Fibroblast of skin of left quadriceps (primary cell): ENCODE measurements around the gene TMEM89.
A peak's percentile ranks its signal among the peaks of the same experiment; 100 is the strongest.

ENCODE experiments used
- DNase-seq, 2 experiments: peaks; one replicate each; pipeline ENCODE4 v3.0.0-alpha.2; 2013; ENCODE audit warnings: low read depth in 2 of 2

The TMEM89 gene

DNA sequence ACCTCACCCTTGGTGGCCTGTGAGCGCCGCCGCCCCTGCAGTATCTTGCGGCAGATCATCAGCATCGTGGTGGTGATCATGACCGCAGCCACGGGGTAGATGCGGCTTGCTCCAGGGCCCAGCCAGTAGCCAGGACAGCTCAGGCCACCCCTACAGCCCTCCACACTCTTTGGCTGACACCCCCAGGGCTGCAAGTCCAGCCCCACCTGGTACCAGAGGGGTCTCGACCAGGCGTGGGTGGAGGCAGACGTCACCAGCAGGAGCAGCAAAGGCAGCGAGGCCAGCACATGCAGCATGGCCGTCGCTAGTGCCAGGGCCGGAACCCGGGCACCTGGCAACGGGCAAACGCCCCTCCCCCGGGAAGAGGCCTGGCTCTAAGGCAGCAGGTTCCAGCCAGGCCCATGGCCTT, at the start of gene TMEM89:
TSS of gene TMEM89 (minus strand) at position 309 of the 409 bp plus-strand sequence. CDS start at position 296, 13 bp downstream.
- no peak for DNase-seq

GRCh38 chr3:48664929-48665328, 43.4 kb upstream of the TMEM89 start:
- DNase-seq, result no peak

DNA sequence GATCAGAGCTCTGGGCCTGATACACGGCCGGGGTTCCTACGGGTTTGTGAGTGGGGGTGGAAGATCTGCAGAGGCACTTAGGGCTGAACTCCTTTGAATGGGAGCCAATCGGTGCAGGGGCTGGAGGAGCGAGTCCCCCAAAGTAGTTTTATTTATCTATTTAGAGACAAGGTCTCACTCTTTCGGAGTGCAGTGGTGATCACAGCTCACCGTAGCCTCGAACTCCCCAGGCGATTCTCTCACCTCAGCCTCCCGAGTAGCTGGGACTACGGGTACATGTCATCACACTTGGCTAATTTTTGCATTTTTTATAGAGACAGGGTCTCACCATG, 42.7 kb upstream of the TMEM89 start:
- no peak for DNase-seq

- DNase-seq, result peak; percentile 82 to 84
These were observed 42.1 kb upstream of the TMEM89 start for GRCh38 chr3:48663489-48664312.

DNA sequence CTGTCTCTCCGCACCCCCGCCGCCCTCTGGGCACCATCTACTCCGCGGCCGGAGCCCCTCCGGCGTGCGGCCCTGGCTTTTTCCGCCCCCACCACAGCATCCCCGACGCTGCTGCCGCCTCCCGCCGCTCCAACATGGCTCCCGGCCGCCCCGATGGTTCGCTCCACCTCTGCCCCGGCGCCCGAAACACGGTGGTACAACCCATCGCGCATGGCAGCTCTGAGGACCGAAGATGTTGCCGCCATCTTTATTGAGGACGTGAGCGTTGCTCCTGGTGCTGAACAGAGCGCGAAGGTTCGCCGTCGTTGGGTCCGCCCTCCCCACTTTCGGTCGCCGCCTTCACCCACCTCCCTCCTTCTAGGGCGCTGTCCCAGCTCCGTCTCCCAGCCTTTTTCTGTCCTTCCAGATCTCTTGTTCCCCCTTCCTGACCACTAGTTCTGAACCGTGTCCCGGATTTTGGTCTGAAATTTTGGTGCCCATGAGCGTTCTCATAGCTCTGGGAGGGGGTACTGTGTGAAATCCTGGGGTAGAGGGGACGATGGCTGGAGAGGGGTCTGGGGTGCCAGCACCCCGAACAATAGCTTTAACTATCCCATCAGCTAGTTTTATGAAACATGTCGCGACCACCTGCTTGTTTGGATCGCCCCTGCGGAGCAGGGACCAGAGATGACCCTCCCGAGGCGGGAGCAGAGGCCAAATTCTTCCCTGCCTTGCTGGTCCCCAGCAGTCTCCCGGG, 41.4 kb upstream of the TMEM89 start, which contains the start of gene CELSR3:
TSS of gene CELSR3 (minus strand) at position 134 of the 736 bp plus-strand sequence. CDS start 252 bp downstream, outside the sequence.
- peak; percentile 65 to 68 for DNase-seq

DNA sequence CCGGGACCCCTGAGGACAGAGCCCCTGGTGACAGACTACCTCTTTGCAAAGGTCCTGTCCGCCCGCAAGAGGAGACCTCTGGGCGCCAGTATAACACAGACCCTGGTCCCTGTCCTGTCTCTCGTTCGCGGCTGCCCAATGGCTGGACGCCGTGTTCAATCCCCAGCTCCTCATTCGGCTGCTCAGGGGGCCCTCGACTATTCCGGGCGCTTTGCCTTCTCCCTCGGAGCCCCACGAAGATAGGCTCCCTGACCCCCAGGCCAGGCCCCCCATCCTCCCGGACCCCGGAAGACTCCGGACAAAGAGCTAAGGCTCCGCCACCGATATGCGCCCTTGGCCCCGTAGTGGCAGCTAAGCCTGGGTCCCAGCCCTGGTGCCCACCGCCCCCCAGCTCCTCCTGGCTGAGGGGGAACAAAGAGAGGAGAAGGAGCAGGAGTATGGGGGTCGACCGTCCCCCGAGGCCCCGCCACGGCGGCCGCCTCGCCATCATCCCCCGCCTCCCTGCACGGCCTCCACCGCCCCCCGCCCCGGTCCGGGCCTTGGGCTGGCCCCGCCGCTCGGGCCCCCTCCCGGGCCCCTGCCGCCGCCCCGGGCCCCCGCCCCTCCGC, 40.7 kb upstream of the TMEM89 start:
- no peak for DNase-seq

- DNase-seq, result peak in 1 of 2 experiments; percentile 11
These were observed 40.1 kb upstream of the TMEM89 start for GRCh38 chr3:48661501-48662144.

DNA sequence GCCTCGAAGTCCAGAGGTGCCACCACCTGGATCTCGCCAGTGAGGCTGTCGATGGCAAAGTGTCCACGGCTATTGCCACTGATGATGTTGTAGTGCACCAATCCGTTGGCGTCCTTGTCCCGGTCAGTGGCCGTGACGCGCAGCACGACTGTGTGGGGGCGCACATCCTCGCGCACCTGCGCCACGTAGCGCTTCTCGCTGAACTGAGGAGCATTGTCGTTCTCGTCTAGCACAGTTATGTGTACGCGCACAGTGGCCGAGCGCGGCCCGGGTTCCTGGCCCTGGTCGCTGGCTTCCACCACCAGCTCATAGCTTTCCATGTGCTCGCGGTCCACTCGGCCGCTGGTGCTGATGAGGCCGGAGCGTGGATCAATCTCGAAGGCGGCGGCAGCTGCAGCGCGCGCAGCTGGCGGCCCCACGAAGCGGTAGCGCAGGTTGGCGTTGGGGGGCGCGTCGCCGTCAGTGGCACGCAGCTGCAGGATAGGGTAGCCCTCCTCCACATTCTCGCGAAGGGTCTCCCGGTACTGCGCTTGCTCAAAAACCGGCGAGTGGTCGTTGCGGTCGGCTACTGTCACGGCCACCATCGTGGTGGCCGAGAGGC, 39.3 kb upstream of the TMEM89 start:
- no peak for DNase-seq

GRCh38 chr3:48656841-48657281, 35.3 kb upstream of the TMEM89 start:
- no peak for DNase-seq

- no peak for DNase-seq
These were observed 34.7 kb upstream of the TMEM89 start for GRCh38 chr3:48656061-48656840.

GRCh38 chr3:48655606-48656005, 34.0 kb upstream of the TMEM89 start:
- no peak for DNase-seq

- DNase-seq, result no peak
These were observed 33.5 kb upstream of the TMEM89 start for GRCh38 chr3:48655063-48655462.

DNA sequence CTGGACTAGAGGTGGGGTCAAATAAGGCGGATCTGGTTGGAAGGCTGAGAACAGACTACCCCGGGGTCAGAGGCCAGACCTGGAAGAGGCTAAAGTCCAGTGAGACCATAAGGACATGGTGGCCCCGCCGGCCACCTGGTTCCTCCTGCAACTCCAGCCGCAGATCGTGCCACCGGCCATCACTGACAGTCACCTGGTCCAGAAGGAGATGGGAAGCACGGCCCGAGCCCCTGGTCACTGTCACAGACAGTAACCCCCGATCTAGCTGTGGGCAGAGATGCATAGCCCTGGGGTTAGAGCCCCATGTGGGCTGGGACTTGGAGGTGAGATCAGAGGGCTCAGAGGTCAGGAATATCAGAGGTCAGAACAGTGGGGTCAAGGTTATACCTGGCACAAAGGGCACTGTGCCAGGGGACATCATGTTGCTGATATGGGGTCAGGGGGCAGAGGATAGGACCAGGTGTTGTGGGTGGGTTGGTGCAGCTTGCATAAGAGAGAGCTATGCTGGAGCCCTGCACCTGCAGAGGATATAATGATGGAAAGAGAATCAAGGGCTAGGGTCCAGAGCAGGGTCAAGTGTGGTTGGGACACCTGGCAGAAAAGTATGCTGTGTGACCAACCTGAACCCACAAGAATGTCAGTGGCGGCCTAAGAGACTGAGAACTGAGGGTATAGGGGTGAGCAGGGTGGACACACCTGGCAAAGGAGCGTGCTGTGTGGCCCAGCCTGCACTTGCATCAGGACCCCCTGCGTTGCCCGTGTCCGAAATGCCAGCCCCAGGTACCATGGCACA, 31.6 kb upstream of the TMEM89 start:
- no peak for DNase-seq

- no peak for DNase-seq
These were observed 30.2 kb upstream of the TMEM89 start for GRCh38 chr3:48651771-48652170.

GRCh38 chr3:48650723-48651122, 29.2 kb upstream of the TMEM89 start:
- DNase-seq, result no peak

- no peak for DNase-seq
These were observed 26.8 kb upstream of the TMEM89 start for GRCh38 chr3:48648188-48648850.

DNA sequence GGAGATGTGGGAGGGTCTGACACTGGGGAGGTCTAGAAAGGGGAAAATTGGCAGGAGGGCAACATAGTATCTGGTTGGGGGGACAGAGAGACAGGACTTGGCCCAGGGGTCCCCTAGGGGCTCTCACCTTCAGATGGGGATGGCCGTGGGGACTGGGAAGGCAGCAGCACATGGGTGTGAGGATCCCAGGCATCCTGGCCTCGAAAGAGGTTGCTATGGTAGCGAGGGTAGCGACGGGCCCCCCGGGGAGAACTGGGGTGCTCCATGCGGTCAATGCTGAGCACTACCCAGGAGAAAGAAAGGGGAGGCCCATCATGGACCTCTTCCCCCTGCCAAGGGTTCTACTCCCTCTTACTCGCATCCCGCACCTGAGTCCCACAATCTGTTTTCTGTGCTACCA, 26.1 kb upstream of the TMEM89 start:
- DNase-seq, result no peak

DNA sequence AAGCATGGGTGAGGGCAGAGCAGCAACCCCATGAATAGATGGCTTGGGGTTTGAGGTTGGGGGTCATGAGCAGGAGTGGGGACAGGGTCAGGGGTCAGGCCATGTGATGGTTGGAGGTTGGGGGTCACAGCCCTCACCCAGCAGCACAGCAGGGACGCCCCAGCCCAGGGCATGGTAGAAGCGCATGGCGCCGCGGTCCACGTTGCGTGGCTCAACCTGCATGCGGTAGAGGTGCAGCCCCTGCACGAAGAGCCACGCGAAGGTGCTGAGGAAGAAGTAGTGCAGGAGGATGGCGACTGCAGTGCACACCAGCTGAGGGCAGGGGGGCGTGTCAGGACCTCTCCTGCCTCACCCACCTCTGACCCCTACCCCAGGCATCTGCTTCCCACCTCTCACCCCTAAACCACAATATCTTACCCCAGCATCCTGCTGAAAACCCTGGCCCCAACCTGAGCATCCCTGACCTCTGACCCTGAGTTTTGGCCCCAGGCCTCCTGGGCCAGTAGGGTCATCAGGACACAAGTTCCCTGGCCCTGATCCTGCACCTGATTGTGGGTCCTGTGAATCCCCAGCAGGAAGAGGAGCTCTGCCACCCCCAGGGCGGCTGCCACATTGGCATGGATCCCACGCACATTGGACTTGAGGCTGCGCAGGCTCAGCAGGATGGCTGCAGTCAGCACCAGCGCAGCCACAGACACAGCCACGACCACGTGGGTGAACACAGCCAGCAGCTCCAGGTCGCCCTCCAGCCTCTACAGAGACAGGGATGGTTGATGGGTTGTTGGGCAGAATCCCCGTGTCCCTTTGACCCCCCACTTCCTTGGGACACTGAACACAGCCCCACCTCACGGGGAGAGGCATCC, 23.6 kb upstream of the TMEM89 start:
- DNase-seq, result no peak
